Vagina (tissue), 2 donors: ENCODE measurements around the gene HLA-DQB1. TPM values are rescaled to one million over a fixed set of nuclear protein-coding genes. Genes with fewer than 3 reads are reported as not detected.

Source experiments
- DNase-seq, 2 donors: peaks; one replicate each; pipeline ENCODE4 v3.0.0-alpha.2; 2017; ENCODE audit errors: extremely low spot score in 2 of 2
- H3K27ac ChIP-seq: fragments of 200-600 bp; sonication (generic); one replicate; pipeline ENCODE4 v1.5.1; 2019
- H3K27me3 ChIP-seq: fragments of 200-600 bp; sonication (generic); one replicate; pipeline ENCODE4 v1.5.1; 2019
- H3K36me3 ChIP-seq, 2 donors: fragments of 200-600 bp; sonication (generic); one replicate each; pipeline ENCODE4 v1.5.1; 2017 to 2019
- H3K4me1 ChIP-seq: fragments of 200-600 bp; sonication (generic); one replicate; pipeline ENCODE4 v1.5.1; 2019
- H3K4me3 ChIP-seq, 2 donors: fragments of 200-600 bp; sonication (generic); 1 replicate in 1 of 2; 2 replicates in 1 of 2; pipeline ENCODE4 v1.5.1; 2016 to 2019
- H3K9me3 ChIP-seq: fragments of 200-600 bp; sonication (generic); one replicate; pipeline ENCODE4 v1.5.1; 2019
- CTCF ChIP-seq, 3 experiments: fragments of 450-650 bp in 2 of 3; fragments of 200-600 bp in 1 of 3; sonication (generic) in 1 of 3; IDR thresholded peaks; one replicate each; pipeline ENCODE4 v1.5.1; 2017 to 2019; ENCODE audit warnings: antibody characterized with exemption in 3 of 3, mild to moderate bottlenecking in 2 of 3, moderate library complexity in 2 of 3
- POLR2A ChIP-seq, 2 donors: fragments of 450-650 bp; IDR thresholded peaks; one replicate each; pipeline ENCODE4 v1.6.1; 2017; ENCODE audit warnings: antibody characterized with exemption in 2 of 2, mild to moderate bottlenecking in 2 of 2, moderate library complexity in 2 of 2
- POLR2AphosphoS5 ChIP-seq, 2 donors: sonication (generic); formaldehyde crosslinking; IDR thresholded peaks; one replicate each; pipeline ENCODE4 v1.9.0; 2017; ENCODE audit warnings: antibody characterized with exemption in 2 of 2, mild to moderate bottlenecking in 2 of 2, low read depth in 1 of 2; ENCODE audit not compliant: insufficient read depth in 1 of 2
- intact Hi-C: fragments of 100-400 bp; cut with DNase I; formaldehyde crosslinking; loops from one replicate; pipeline ENCODE4 v1.15.1; 2023
- total RNA-seq: library from RNA; depleted of rRNA; stranded (reverse); fragments of >200 nt; gene quantifications from one replicate; pipeline ENCODE4 v1.2.3, GENCODE V29; 2016

The HLA-DQB1 gene
- total RNA-seq, 1 donor from 2014 or later = 3.2 TPM

GRCh38 chr6:32614366-32615081 lies 51.9 kb downstream of the HLA-DQB1 start:
- no peak for TF ChIP-seq CTCF (IDR thresholded peaks at IDR 0.05)
- no peak for TF ChIP-seq POLR2AphosphoS5 (IDR thresholded peaks at IDR 0.05; ENCODE audit: insufficient read depth in 1 of 2, low read depth in 1 of 2)
- TF ChIP-seq POLR2A (IDR thresholded peaks at IDR 0.05) = no peak
- H3K27ac ChIP-seq = no peak overlapping the region
- intact Hi-C loops = no loop called here
- H3K9me3 ChIP-seq = no peaks in the 10 kb centered on the region
- no peak for DNase-seq
- H3K4me3 ChIP-seq = no peak overlapping the region
- no peaks in the 10 kb centered on the region for H3K4me1 ChIP-seq
- H3K36me3 ChIP-seq = no peaks in the 10 kb centered on the region
- no peaks in the 10 kb centered on the region for H3K27me3 ChIP-seq

GRCh38 chr6:32613475-32613874 lies 53.0 kb downstream of the HLA-DQB1 start:
- DNase-seq = no peak
- no peak overlapping the region for H3K4me3 ChIP-seq
- H3K27ac ChIP-seq = no peak overlapping the region
- no peaks in the 10 kb centered on the region for H3K36me3 ChIP-seq
- no peaks in the 10 kb centered on the region for H3K27me3 ChIP-seq
- intact Hi-C loops = no loop called here
- no peaks in the 10 kb centered on the region for H3K4me1 ChIP-seq
- H3K9me3 ChIP-seq = no peaks in the 10 kb centered on the region
- TF ChIP-seq CTCF (IDR thresholded peaks at IDR 0.05) (no peak), POLR2AphosphoS5 (IDR thresholded peaks at IDR 0.05; ENCODE audit: insufficient read depth in 1 of 2, low read depth in 1 of 2) (no peak), POLR2A (IDR thresholded peaks at IDR 0.05) (no peak)

- Histone ChIP-seq H3K27me3 (no peaks in the 10 kb centered on the region), H3K27ac (no peak overlapping the region), H3K36me3 (no peaks in the 10 kb centered on the region), H3K4me1 (no peaks in the 10 kb centered on the region), H3K9me3 (no peaks in the 10 kb centered on the region), H3K4me3 (no peak overlapping the region)
- no peak for DNase-seq
- no peak for TF ChIP-seq POLR2AphosphoS5 (IDR thresholded peaks at IDR 0.05; ENCODE audit: insufficient read depth in 1 of 2, low read depth in 1 of 2)
- no peak for TF ChIP-seq POLR2A (IDR thresholded peaks at IDR 0.05)
- TF ChIP-seq CTCF (IDR thresholded peaks at IDR 0.05) = no peak
- intact Hi-C loops = no loop called here
Measured at GRCh38 chr6:32610682-32611296, 55.7 kb downstream of the HLA-DQB1 start.

- no peaks in the 10 kb centered on the region for H3K4me1 ChIP-seq
- H3K27ac ChIP-seq = peak overlapping the region; percentile 48
- H3K36me3 ChIP-seq = no peaks in the 10 kb centered on the region
- H3K4me3 ChIP-seq = no peak overlapping the region
- intact Hi-C loops = no loop called here
- DNase-seq = no peak
- no peaks in the 10 kb centered on the region for H3K27me3 ChIP-seq
- TF ChIP-seq POLR2A (IDR thresholded peaks at IDR 0.05) (no peak), POLR2AphosphoS5 (IDR thresholded peaks at IDR 0.05; ENCODE audit: insufficient read depth in 1 of 2, low read depth in 1 of 2) (peak in 1 of 2 donors; percentile 48)
- H3K9me3 ChIP-seq = no peaks in the 10 kb centered on the region
Measured at GRCh38 chr6:32609731-32610640, 56.5 kb downstream of the HLA-DQB1 start.

Other genes with a start within 250 kb of the HLA-DQB1 start
- 158 TPM for gene HLA-DRA, start 226.8 kb downstream of the HLA-DQB1 start, total RNA-seq
- 4.7 TPM for gene HLA-DRB5, start 136.4 kb downstream of the HLA-DQB1 start, total RNA-seq
- 25.5 TPM for gene HLA-DRB1, start 76.8 kb downstream of the HLA-DQB1 start, total RNA-seq
- gene HLA-DQA1, start 29.3 kb downstream of the HLA-DQB1 start, total RNA-seq = 7.4 TPM
- gene HLA-DQA2, start 74.7 kb upstream of the HLA-DQB1 start, total RNA-seq = 2.2 TPM
- 4.7 TPM for gene HLA-DQB2, start 96.9 kb upstream of the HLA-DQB1 start, total RNA-seq
- gene HLA-DOB, start 150.3 kb upstream of the HLA-DQB1 start, total RNA-seq = 2.7 TPM
- gene TAP2, start 172.1 kb upstream of the HLA-DQB1 start, total RNA-seq = 19.9 TPM
- 31.9 TPM for gene PSMB8, start 177.4 kb upstream of the HLA-DQB1 start, total RNA-seq
- 50.6 TPM for gene TAP1, start 187.0 kb upstream of the HLA-DQB1 start, total RNA-seq
- gene PSMB9, start 187.5 kb upstream of the HLA-DQB1 start, total RNA-seq = 19.6 TPM